Activated naive CD4-positive, alpha-beta T cell treated with anti-CD3 and anti-CD28 coated beads, Interleukin-2, amount 50 U/mL, for 16 hours (primary cell): ENCODE data around the gene SMLR1.

Experiments used
- DNase-seq: peaks from one replicate; pipeline ENCODE4 v3.0.0-alpha.2; 2020

The SMLR1 gene

DNA sequence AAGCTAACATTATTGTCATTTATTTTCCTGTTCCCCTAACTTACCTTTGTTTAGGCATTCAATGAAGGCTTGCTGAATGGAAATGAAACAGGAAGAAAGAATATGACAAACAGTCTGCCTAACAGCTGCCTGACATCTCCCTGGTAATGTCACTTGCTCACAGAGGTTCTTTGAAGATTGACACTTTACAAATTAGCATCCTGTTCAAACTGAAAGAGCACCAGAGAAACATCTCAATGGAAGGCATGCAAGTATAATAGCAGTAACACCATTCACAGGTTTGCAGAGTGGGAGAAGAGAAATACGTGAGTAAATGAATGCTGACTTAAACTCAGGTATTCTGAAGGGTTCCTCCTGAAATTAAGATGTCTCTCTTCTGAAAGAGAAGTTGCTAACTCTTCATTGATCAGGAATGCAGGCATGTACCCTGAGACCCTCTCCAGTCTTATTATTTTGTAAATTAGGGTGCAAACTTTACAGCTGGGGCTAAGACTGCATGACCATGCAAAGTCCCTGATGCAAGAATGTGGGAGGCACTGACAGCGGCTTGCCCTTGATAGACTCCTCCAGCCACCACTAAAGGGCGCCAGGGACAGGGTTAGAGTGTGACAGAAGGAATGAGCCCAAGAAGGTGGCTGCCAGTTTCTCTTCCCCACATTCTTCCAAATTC lies 1.3 kb upstream of the SMLR1 start:
- DNase-seq, result no peak

DNA sequence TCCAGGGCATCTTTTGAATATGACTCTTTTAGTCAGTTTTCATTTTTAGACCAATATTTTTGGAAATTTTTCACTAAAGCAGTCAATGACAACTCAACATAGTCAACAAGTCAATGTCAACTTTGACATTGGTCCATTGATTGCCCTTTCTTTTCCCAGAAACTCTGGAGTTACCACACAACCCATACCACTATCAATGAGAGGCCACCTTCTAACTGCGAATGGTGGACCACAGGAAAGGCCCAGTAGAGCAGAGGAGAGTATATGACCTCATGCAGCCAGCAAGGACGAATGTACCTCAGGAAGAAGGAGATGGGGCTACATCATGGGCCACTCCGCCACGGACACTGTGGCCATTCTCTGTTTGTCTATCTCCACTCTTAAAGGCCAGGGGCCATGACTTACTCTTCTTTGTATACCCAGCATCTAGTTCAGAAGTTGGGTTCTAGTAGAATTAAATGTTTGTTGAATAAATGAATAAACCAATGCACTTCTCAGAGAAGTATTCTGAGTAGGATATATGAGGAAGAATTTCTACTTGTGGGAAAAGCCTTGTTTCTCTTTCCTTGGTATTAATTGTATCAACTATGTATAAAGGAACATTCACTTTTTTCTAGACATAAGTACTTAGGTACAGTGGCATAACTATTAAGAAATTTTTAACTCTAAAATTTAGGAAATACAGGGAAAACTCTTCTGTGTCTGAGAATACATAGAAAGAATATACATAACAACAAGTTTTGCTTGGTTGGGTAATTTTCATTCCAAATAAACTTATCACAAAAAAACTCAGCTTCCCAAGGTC lies 562 bp upstream of the SMLR1 start:
- no peak for DNase-seq

DNA sequence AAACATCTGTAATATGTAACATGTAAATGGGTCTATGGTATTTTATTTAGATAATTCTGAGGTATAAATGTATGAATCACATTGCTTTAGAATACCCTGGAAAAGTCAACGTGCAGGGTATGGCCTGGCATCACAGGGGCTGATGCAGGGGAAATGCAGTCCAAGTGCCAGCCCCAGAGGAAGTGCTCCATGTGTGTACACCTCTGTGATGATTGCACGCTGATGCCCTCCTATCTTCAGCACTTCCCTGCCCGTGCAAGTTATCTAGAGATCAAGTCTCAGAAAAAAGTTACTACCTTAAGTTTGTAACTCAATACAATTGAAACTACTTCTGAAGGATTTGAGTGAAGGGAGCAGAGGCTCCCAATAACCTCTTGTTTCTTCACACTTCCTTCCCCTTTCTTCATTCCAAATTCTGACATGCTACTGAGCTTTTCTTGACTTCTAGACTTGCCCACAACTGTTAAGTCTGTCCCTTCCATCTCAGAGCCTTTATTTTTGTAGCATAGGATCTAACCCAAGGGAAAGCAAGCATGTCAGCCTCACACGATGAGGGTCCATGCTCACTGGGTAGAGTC lies 2.2 kb downstream of the SMLR1 start:
- no peak for DNase-seq

DNA sequence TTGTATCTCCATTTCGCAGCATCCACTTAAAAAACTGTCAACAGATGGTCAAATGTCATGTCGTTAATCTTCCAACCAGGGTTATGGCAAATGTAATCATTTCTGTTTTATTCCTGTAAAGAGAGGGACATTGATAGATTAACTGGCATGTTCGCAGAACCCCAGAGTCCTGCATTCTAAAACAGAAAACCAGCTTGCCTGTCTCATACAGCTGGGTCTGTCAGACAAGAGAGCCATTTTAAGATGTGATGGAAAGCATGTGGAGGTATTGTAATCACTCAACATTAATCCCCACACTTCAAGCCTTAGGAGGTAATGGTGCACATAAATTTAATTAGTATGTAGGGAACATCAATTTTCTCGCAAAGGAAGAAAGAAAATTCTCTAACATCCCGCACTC lies 4.4 kb downstream of the SMLR1 start:
- DNase-seq, result no peak

DNA sequence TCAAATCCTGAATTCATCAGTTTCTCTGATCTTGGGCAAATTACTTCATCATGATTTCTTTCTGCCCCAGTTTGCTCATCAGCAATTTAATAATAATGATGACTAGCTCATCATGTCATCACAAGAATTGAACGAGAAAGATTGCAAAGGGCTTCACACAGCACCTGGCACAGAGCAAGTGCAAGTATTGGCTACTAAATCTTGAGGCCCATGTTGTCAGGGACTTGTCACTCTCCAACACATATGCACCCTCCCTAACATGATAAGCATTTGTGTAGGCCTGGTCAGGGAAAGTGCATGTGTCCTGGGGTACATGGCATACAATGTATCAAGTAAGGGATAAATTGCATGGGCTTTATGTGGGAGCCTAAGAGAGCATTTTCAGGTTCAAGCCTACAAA lies 6.4 kb downstream of the SMLR1 start:
- no peak for DNase-seq

DNA sequence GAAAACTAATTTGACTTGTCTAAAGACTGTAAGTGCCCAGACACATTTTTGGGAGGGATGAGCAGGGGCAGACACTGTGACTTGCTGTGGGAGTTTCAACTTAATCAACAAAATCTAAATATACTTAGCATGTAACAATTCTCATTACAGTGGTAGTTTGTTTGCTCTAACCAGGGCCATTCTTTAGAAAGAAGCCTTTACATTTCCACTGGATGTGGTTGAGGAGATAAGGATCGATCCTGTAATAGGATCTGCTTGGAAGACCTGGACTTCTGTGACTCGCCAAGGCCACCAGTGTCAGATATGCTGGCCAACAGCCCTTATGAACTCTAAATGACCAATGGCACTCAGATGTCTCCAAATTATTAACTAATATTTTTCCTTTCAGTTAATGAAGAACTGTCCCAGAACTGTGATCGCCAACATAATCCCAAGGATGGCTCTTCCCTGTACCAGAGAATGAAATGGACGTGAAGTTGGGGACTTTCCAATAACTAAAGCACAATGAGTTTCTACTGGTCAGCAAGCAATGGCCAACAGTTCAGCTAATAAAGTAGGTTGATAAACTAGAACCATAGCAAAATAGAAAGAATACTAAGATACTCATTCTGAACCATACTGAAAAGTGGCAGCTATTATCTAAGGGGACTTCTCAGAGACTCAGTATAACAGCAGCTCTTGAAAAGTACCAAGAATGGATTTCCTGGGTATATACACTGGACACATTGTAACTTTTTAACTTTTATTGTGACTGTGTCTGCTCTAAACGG lies 7.5 kb downstream of the SMLR1 start:
- no peak for DNase-seq

DNA sequence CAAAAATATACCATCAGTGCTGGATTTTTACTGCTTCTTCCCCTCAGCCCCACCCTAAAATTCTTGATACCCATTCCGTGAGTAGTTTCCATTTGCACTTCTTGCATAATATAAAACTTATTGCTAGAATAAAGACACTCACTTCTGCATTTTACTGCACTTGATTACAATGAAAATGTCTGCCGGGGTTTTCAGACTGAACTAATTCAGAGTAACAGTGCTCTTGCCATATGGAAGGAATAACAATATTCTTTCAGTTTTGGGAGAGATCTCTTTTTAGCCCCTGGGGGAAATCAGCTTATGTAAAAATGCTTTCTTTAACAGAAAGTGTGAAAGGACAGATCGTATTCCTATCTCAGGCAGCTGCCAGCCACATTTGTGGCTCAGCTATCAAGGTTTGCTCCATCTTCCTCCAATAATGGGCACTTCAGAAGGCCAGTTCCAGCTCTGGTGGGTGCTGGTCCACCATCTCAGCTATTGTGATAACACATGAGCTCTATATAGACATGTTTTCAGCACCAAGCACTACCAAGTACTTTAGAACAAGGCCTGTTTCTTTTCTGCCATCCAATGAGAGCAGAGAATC lies 8.9 kb downstream of the SMLR1 start:
- DNase-seq, result no peak

DNA sequence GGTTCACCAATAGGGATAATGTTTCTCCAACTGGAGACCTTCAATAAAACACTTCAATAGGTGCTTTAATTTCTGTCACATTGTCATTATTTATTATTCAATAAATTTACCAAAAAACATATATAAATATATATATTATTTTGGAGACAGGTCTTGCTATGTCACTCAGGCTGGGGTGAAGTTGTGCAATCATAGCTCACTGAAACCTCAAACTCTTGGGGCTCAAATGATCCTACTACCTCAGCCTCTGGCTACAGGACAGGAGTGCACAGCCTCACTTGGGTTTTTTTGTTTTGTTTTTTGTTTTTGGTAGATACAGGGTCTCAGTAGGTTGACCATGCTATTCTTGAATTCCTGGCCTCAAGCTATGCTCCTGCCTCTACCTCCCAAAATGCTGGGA lies 9.9 kb downstream of the SMLR1 start:
- no peak for DNase-seq

DNA sequence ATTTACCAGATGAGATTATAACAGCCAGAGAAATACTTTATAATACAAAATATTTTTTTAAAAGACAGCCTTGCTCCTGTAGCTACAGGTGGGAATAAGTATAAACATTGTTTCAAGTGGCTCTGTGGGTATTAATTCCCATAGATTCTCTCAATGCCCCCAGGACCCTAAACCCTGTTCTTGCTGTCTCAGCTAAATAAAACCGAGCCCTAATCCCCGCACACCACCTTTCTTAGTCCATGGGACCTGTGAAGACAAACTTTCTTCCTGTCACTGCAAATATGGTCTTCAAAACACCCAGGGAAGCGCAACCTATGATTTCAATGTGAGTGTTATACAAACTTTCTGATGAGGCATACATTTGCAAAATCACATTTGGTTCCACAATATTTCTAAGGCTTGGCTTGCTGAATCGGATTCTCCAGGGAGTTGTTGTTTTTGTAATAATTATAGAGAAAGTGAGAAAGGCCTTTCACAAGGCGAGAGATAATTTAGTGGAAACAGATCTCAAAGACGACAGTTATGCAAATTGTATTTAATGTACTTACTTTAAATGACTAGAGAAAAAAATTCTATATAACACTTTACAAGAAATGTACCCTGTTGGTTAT lies 11.1 kb downstream of the SMLR1 start:
- DNase-seq, result no peak

DNA sequence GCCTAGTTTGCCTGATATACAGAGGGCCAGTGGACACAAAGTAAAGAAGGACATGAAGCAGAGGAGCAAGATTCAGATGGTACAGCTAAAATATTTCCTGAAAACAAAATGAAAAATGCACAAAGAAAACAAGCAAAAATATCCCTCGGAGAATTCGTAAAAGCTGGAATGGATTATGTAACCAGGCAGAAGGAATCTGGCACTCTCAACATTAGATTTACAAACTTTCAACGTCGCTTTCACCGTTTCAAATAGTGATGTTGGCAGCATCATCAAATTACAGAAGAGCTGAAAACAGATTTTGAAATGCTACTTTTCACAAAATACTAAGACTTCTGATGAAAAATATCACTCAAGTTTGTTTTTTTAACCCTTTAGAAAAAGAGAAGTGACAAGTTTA lies 11.7 kb downstream of the SMLR1 start:
- no peak for DNase-seq

DNA sequence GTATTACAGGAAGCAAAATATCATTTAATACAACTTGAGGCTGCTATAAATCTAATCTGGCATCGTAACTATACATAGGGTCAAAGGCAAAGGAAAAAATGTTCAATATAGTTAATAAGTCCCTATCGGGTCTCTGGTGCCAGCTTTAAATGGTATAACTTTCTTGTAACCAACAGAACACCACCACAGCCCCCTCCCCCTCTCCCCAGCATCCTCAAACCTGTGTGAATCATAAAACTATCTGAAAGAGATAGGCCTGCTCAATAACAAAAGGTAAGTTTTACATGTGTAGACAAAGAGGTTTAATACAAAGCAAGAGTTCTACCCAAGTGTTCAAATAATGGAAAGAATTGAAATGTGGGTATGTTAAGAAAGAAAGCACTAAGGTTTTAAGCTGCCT lies 12.2 kb downstream of the SMLR1 start:
- DNase-seq, result no peak

DNA sequence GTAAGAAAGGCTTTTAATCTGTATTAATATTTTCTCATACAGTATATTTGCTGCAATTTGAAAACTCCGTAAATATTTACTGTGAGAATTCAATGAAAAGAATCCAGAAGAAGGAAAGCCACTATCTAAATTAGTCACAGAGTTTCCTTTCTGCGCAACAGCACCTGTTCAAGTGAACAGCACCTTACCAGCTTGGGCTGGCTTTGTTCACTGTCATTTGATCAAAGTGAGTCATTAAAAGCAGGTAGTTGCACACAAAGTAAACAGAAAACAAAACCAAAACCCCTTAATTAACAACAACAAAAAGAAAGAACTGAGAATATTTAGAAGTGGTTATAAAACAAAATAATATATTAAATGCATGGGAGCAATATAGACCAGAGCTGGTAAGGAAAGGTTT lies 12.8 kb downstream of the SMLR1 start:
- no peak for DNase-seq

DNA sequence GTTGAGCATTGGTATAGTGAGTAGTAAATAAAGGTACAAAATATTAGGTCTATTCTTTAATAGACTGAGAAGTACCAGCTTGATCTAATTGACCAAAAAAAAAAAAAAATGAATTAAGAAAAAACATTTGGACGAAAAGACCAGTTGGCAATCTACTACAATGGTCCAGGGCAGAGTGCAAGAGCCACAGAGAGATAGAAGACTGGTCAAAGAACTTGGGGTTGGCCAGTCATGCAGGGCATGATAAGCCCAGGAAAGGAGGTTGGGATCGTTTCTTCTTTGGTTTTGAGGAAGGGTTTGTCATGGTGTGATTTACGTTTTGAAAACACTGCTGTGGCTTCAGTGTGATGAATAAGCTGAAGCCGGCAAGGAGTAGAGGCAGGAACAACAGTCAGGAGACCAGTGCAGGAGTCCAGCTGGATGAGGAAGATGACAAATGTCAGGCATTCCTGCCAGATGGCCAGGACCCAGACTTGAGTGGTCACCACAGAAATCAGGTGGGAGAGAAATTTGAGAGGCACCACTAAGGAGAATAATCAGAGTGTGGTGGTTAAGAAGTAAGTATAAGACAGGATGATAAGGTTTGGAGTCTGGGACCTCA lies 14.0 kb downstream of the SMLR1 start:
- DNase-seq, result no peak

DNA sequence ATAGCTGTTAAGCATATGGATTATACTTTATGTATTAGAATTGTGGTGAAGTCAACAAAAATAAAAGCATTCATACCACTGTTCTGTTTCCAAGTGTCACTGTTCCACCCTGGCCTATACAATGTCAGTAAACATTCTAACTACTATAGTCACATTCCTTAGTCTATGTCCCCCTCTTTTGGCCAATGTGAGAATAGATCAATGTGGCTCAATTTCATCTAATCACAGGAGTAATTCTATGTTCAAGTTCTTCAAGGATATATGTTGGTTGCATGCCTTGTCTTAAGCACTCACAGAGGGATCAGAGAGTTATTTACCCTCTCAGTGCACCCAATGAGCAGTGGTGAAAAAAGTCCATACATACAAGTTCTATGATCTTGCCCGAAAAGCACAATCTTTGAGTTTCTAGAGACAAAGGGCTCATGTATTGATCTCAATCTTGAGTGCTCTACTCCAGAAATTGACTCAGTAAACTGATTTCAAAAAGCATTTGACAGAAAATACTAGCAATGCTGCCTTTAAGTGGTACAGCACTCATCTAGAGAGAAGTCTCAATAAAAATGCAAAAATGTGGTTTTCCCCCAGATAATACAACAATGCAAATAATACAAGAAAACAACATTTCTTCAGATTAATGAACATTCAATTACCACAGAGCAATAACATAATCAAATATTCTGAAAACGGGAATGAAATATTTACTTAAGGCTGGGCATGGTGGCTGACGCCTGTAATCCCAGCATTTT lies 16.5 kb downstream of the SMLR1 start:
- DNase-seq, result no peak

DNA sequence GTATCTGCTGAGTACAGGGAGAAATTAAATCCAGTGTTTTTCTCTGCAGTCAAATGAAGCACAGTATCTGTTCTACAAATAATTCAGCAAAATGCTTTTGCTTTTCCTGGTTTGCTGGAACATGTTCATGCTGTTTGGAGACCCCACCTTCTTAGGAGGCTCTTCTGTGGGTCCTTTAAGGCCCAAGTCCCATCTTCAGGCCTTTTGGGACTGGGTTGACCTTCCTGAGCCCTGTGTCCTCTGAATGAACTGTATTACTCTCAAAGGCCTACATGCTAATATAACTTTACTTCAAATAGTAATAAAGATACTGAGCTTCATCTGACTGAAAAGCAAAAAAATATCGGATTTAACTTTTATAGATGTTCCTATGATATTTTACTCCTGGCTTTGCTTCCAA lies 19.3 kb downstream of the SMLR1 start:
- DNase-seq, result no peak

DNA sequence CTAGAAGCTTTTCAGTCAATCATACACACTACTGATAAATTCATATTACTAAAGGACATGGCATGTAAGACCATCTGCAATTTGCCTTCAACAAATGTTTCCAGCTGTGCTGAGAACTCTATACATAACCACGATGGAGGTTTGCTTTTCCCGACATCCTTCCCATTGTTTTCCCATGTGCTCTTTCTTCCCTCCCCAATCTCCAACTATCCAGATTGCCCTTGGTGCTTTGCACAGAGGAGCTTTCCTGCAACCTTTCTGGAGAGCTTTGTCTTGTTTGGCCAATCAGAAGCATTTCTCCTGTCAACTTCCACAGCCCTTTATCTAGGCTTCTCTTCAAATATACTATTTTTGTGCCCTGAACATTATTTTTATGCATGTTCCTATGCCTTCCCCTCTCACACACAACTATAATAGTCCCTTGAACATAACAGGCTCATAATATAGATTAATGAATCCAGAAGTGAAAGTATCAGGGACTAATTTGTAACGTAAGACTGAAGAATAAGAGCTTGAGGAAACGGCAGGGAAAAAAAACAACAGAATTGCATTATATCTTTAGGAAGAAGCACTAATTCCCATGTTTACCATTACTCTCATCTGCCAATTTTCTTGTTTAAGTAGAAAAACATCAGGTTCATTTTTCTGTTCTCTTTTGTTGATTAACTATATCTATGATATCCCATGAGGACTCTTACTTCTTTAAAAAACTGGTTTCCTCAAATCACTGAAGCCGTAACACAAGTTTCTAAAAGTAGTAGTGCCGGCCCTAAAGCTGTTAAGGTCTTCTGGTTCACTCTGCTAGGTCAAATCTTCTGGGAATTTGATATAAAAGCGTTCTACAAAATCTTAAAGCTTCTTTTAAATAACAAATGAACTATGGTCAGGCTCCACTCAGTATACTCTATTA lies 20.1 kb downstream of the SMLR1 start:
- DNase-seq, result no peak

DNA sequence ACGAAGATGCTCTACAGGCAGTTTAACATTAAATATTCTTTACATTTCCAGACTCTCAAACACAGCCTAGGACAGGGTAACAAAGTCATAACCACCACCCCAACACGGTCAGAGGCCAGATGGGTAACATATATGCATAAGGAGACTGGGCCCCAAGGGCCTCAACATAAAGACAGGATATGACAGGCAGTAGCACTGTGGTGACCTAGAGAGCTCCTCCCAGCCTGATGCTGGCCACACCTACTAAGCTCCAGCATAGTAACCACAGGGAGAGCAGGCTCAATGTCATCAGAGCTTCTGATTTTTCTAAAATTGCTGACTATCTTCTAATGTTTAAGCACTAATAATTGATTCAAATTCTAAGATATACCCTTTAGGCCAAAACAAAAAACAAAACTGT lies 21.7 kb downstream of the SMLR1 start:
- no peak for DNase-seq

DNA sequence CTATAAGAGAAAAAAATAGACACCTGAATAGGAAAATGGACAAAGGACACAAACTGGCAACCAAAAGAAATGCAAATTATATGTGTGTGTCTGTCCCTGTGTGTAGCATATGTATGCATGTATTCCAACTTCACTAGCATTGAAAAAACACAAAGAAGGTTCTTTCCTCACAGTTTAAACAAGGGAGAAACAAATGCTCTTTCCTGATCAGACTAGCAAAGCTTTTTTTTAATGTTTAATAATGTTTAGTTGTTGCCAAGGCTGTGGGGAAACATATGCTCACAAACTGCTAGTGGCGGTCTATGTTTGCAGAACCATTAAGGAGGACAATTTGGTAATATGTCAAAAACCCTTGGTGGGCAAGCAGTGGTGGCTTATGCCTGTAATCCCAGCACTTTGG lies 22.4 kb downstream of the SMLR1 start:
- DNase-seq, result no peak

DNA sequence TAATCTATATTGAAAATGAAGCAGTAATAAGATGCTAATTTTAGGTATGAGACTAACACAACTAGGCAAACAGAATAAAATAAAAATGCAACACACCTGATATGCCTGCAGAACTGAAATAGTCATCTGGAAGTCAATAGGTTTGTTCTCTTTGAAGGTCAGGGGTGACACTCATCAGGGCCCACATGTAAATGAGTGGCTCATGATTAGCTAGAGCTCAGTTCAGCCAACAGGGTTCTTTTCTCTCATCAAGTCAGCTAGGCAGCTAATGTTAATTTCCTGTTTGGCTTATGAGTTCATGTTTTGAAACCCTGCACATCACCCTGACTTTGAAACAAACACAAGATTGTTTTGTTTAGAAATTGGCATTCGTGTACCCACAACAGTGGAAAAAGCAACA lies 23.8 kb downstream of the SMLR1 start:
- DNase-seq, result no peak

DNA sequence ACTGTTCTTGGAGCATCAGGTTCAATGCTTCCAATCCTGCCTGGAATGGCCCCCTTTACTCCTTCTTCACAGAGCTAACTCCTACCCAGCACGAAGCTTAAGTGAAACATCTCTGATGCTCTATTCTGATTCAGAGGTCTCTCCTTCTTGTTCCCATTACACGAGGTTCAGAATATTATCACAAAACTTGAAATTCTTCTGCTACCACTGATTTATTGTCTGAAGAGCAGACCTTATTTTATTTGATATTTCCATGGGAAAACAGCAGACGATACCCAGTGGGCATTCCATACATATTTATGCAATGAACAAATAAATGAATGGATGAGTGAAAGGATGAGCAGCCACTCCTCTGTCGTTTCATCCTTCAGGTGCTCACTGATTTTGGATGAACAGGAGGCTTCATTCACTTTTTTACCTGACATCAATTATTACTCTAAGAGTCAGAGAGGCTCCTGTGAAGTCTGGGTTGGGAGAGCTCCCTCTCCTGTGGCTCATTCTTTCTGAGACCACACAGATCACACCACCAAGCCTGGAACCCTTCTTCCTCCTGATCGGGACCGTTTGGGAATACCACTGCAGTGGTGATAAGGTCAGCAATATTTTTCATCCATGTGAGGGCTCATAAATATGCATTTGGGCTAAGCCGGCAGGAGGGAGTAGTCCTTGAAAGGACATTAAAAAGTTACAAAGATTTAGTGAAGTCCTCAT lies 25.8 kb downstream of the SMLR1 start:
- no peak for DNase-seq
